Progenitor cell of endocrine pancreas (in vitro differentiated cells): ENCODE data around the gene HOXB6. TPM values are rescaled to one million over a fixed set of nuclear protein-coding genes. Genes with fewer than 3 reads are reported as not detected.

Experiments used
- DNase-seq: peaks from one replicate; pipeline ENCODE4 v3.0.0; 2021; ENCODE audit warnings: low spot score; ENCODE audit not compliant: unreplicated experiment
- H3K27ac Mint-ChIP-seq: 2 replicates; pipeline ENCODE4 v1.8.0; 2021; ENCODE audit warnings: mild to moderate bottlenecking, moderate library complexity, mixed read lengths
- H3K27me3 Mint-ChIP-seq: 2 replicates; pipeline ENCODE4 v1.8.0; 2021; ENCODE audit warnings: mixed read lengths
- H3K36me3 Mint-ChIP-seq: 2 replicates; pipeline ENCODE4 v1.8.0; 2022; ENCODE audit warnings: mixed read lengths; ENCODE audit not compliant: insufficient read depth
- H3K4me1 Mint-ChIP-seq: 2 replicates; pipeline ENCODE4 v1.8.0; 2021; ENCODE audit warnings: low read depth, mixed read lengths
- H3K4me3 Mint-ChIP-seq: 2 replicates; pipeline ENCODE4 v1.8.0; 2021; ENCODE audit warnings: low read depth, mild to moderate bottlenecking, moderate library complexity, mixed read lengths
- H3K9me3 Mint-ChIP-seq: 2 replicates; pipeline ENCODE4 v1.8.0; 2021; ENCODE audit warnings: low read depth, mixed read lengths
- CTCF ChIP-seq: fragments of 200-600 bp; sonication (generic); IDR thresholded peaks from one replicate; pipeline ENCODE4 v1.5.0; 2021; ENCODE audit warnings: antibody characterized with exemption, mild to moderate bottlenecking; ENCODE audit not compliant: unreplicated experiment
- total RNA-seq: library from RNA; stranded (reverse); gene quantifications from 2 replicates; pipeline ENCODE4 v1.2.1, GENCODE V29; 2021

The HOXB6 gene
- total RNA-seq, 1 donor from 2014 or later = 0.96 TPM

DNA sequence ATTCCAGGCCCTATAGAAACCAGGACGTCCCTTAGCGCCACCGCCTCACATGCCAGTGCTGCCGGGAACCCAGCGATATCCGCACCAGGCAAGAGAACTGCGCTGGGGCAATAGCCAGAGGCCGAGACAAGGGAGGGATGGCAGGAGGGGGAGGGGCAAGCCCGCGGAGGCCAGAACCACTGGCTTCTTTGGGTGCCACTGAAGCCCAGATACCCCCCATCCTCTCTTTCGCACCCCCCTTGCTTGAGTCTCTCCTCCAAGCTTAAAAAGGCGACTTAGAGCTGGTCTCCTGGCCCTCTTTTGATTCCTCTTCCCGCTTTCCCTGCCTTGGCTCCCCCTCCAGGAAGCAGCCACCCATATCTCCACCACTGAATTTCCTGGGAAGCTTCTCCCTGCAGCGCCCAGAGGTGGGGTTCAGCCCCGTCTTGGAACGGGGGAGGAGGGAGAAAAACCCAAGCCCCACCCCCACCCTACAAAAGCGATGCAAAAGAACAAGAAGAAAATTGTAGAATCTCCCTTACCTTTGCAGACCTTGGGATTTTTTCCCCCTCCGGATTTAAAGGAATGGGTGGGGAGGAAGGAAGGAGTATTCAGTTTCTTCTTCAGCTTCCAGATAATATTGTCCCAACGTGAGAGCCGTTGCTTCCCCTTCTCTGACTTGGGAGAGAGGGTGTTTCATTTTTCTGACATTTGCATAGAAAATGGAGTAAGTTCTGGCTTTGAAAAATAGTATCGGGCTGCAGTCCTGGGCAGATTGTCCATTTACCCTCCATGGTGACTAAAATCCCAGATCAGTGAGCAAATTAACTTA lies 622 bp downstream of the HOXB6 start:
- no peak for TF ChIP-seq CTCF
- Mint-ChIP-seq H3K36me3 (no peaks in the 10 kb centered on the region), H3K27me3 (peaks cover 98% of the 10 kb centered on the region), H3K4me3 (no peak overlapping the region), H3K27ac (no peak overlapping the region), H3K9me3 (no peaks in the 10 kb centered on the region), H3K4me1 (peaks cover 4% of the 10 kb centered on the region)
- DNase-seq = no peak

DNA sequence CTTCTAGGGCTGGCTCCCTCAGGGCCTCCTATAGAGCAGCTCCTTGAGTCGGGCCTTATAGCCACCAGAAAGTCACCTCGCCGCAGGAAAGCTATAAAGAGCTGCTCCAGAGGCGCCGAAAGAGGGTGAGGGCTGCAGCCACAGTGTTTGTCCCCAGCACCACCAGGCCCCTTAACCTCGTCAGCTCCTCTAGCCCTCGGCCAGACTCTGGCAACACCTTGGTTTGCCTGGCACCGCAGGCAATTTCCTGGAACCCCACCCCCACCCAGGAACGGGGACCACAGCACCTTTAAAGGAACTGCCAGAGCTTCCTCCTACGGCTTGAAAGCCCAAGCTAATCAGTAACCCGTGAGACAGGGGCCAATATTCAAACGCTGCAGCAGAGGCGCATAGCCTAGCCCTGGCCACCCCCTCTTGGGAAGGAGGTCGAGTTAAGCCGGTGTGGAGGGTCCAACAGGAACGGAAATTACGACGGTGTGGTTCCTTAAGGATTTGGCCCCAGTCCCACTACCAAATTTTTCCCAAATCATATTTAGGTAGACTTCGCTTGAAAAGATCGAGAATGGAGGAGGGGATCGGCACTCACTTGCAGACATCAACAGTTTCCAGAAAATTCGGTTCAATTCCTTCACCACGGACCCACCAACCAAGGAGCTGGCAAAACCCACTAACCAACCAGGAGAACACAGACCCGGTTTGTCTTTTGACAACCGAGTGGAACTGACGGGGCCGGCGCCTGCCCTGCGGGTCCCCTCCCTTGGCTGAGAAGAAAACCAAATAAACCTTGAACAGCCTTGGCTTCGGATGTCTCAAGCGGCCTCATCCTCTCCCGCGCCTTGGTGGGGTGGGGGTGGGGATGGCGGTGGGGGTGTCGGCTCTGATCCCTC lies 3.0 kb downstream of the HOXB6 start:
- Mint-ChIP-seq H3K4me1 (peaks cover 9% of the 10 kb centered on the region), H3K27ac (no peak overlapping the region), H3K4me3 (no peak overlapping the region), H3K36me3 (no peaks in the 10 kb centered on the region), H3K9me3 (no peaks in the 10 kb centered on the region), H3K27me3 (peaks cover 100% of the 10 kb centered on the region)
- DNase-seq = no peak
- TF ChIP-seq CTCF = no peak

DNA sequence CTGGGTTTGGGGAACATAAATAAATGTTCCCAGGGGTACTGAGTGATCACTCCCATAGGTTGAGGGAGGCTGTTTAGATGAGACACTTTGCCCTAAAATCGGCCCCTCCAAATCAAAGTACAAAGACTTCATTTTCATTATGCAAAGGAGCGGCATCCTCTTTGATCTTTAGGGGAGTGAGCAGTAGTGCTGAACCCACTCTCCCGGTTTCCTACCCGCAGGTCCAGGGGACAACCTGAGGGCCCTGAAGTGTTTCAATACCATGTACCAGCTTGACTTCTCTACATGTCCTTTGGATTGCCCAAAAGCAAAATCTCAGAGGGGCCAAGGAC lies 3.6 kb downstream of the HOXB6 start:
- H3K27me3 Mint-ChIP-seq = peaks cover 100% of the 10 kb centered on the region
- no peak overlapping the region for H3K27ac Mint-ChIP-seq
- no peak overlapping the region for H3K4me3 Mint-ChIP-seq
- no peaks in the 10 kb centered on the region for H3K9me3 Mint-ChIP-seq
- no peaks in the 10 kb centered on the region for H3K36me3 Mint-ChIP-seq
- no peak for TF ChIP-seq CTCF
- DNase-seq = no peak
- peaks cover 10% of the 10 kb centered on the region for H3K4me1 Mint-ChIP-seq

DNA sequence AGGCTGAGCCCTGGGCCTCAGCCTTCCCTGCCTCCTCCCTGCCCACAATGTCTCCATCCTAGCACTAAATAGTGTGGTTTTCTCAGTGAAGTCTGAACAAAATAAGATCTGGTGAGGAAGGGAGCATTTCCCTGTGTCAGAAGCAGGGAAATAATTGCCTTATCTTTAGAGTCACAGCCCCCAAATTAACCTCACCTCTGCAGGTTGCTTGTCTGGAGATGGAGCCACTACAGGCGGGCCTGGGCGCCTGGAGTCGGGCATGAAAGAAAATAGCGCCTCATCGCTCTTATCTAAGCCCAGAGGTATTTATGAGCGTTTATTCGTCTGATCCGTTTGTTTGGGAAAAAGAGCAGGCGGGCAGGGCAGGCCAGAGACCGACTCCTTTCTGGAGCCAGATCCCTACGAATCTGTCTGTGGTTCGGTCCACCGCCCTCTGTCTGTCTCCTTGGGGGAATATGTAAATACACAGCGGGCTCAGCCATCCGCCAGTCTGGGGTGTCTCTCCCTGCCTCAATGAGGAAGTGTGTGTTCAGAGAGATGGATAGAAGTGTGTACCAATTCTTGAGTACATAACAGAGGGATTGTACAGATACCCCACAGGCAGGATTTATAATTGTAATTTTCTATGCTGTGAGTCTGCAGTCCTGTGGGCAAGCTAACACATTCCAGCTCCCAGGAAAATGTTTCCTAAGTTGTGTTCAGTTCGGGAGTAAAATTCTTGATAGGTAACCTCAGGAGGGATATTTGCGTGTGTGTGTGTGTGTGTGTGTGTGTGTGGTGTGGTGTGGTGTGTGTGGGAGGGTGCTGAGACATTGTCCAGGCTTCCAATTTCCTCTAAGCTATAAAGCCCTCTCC lies 4.3 kb downstream of the HOXB6 start:
- Mint-ChIP-seq H3K27me3 (peaks cover 99% of the 10 kb centered on the region), H3K4me3 (no peak overlapping the region), H3K27ac (no peak overlapping the region), H3K36me3 (no peaks in the 10 kb centered on the region), H3K4me1 (peaks cover 10% of the 10 kb centered on the region), H3K9me3 (no peaks in the 10 kb centered on the region)
- DNase-seq = no peak
- no peak for TF ChIP-seq CTCF

- Mint-ChIP-seq H3K4me3 (no peak overlapping the region), H3K36me3 (no peaks in the 10 kb centered on the region), H3K27me3 (peaks cover 99% of the 10 kb centered on the region), H3K9me3 (no peaks in the 10 kb centered on the region), H3K4me1 (peaks cover 10% of the 10 kb centered on the region), H3K27ac (no peak overlapping the region)
- TF ChIP-seq CTCF = no peak
- DNase-seq = no peak
These were observed 5.4 kb downstream of the HOXB6 start for GRCh38 chr17:48599354-48599753.
